Large intestine (tissue), 3 donors: ENCODE results near the gene L3MBTL4. TPM values are rescaled to one million over a fixed set of nuclear protein-coding genes. Genes with fewer than 3 reads are reported as not detected.

ENCODE experiments used
- DNase-seq, 2 donors: peaks; one replicate each; pipeline versions ENCODE4 v3.0.0 to v3.0.0-alpha.2; 2013
- H3K27ac ChIP-seq: one replicate; pipeline ENCODE4 v1.5.1; 2013; ENCODE audit warnings: low read length
- H3K27me3 ChIP-seq: 2 replicates; pipeline ENCODE4 v1.6.1; 2013; ENCODE audit warnings: low read length; ENCODE audit not compliant: control insufficient read depth, insufficient read depth
- H3K36me3 ChIP-seq: 2 replicates; pipeline ENCODE4 v1.6.1; 2013; ENCODE audit warnings: low read length; ENCODE audit not compliant: control insufficient read depth, insufficient read depth
- H3K4me1 ChIP-seq: one replicate; pipeline ENCODE4 v1.6.1; 2013; ENCODE audit warnings: low read length; ENCODE audit not compliant: control insufficient read depth, insufficient read depth
- H3K4me3 ChIP-seq: one replicate; pipeline ENCODE4 v1.5.1; 2013; ENCODE audit warnings: low read length
- H3K9me3 ChIP-seq: one replicate; pipeline ENCODE4 v1.6.1; 2013; ENCODE audit warnings: mild to moderate bottlenecking, low read depth, low read length, moderate library complexity; ENCODE audit not compliant: control insufficient read depth
- WGBS: methylation state at CpG from one replicate; pipeline ENCODE4 v1.1.5; 2013; ENCODE audit warnings: low lambda C conversion rate; ENCODE audit not compliant: insufficient coverage; 5-methylcytosine and 5-hydroxymethylcytosine counted together
- polyA plus RNA-seq: library from polyadenylated mRNA; unstranded; fragments of 120-200 nt; gene quantifications from one replicate; pipeline ENCODE4 v1.2.1, GENCODE V29; 2013

Gene L3MBTL4
- polyA plus RNA-seq, 1 donor = 4.0 TPM

DNA sequence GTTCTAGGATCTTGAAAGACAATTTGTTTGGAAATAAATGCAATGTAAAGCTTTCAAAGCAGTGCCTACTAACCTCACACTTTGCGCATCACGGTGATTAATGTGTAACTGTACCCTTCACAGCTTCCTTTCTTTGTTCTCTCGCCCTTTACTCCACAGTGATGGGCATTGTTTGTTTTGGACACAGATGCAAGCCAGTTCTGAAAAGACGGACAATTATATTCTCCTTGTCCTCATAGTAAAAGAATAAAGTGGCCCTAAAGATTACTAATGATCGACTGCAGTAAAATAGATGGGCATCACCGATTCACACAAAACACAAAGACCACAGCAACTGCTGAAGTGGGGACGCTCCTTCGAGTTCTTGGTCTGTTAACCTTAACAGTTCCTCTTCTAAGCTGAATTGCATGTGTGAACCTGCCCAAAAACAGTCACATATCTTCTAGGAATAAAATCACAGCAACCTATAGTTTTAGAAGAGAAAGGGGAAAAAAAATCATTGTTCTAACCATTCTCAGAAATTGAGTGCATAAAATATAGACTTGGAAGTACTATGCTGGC, 7.7 kb downstream of the L3MBTL4 start:
- Histone ChIP-seq H3K4me1 (peaks cover 4% of the 10 kb centered on the region), H3K36me3 (no peaks in the 10 kb centered on the region), H3K9me3 (no peaks in the 10 kb centered on the region), H3K27ac (no peak overlapping the region), H3K4me3 (no peak overlapping the region), H3K27me3 (no peaks in the 10 kb centered on the region)
- DNase-seq = no peak
- WGBS = no CpG with 5 or more reads among the region's 8 CpGs

DNA sequence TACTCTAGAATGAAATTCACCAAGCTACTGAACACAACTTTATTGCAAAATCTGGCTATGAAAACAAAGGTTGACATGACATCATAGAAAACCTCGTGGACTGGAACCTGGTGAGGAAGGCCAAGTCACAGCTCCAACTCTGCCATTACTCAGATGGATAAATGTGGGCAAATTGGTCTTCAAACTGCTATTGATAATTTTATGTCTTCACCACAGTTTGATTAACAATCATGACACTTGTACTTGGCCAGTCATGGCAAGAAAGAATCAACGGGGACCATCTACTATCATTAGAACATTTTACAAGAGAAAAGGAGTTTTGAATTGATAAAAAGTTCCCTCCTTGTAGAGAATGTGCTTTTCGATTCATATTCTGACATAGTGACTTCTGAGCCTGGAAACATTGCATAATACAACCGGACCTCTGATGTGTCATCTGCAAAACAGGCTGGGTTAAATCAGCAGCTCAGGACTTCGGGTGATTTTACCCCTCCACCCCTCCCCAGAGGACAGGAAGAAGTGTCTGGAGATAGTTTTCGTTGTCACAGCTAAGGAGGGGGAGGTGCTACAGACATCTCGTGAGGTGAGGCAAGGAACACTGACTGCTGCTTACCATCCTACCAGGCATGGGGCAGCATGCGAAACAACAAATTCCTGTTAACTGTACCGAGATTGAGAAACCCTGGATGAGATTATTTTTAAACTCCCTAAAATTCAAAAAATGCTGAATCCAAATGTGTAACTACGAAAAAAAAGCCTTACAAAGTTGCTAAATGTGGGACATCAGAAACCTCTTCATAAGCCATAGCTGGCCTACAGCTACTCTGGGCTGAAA, 8.4 kb downstream of the L3MBTL4 start:
- DNase-seq = no peak
- Histone ChIP-seq H3K4me3 (no peak overlapping the region), H3K27ac (no peak overlapping the region), H3K27me3 (no peaks in the 10 kb centered on the region), H3K36me3 (no peaks in the 10 kb centered on the region), H3K4me1 (peaks cover 4% of the 10 kb centered on the region), H3K9me3 (no peaks in the 10 kb centered on the region)
- WGBS = 90% methylated on average over 2 of the region's 10 CpGs

DNA sequence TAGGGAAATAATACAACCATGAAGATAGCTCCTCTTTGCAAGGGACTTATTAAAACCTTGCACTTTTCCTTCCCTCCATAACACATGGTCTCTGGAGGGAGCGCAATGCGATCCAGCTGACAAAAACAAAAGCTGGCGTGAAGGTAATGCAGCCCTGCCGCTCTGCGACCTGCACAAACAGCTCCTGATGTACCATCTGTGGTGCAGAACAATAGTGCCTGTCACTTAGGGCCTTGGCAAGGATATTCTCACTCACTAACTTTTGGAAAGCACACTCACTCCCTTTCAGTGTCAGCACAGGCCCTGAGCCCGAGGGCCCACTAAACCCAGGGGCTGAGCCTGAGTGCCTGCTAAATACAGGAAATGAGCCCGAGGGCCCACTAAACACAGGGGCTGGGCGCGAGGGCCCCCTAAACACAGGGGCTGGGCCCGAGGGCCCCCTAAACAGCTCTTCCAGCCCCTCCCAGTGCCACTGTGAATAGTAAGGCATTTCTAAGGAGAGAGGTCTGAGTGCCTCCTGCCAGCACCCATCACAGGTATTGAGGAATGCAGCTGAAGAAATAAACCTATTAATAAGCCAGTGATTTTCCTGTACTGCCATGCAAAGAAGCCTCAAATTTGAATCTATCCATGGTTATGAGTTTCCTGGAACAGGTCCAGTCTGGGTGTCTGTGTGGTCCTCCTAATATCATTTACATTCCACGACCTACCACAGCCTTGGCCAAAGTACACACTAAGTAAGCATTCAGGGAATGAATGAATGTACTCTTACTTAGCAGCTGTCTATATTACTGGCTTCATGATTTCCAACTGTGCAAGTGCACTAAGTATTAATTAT, 9.3 kb downstream of the L3MBTL4 start:
- peak in 1 of 2 donors; percentile 17 for DNase-seq
- peaks cover 4% of the 10 kb centered on the region for H3K4me1 ChIP-seq
- no CpG with 5 or more reads among the region's 11 CpGs for WGBS

DNA sequence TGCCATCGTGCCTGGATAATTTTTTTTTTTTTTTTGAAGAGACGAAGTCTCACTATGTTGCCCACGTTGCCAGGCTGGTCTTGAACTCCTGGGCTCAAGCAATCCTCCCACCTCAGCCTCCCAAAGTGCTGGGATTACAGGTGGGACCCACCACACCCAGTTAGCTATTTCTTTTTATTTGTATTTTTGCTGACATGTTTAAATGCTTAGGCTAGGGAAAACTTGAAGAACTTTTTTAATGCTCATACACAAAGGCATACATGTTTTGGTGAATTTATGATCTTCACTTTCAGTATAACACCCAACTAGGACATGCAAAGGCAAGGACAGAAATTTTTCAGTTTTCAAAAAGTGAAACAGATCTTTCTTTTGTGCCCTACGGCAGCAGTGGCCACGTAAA, 9.9 kb downstream of the L3MBTL4 start:
- H3K36me3 ChIP-seq = no peaks in the 10 kb centered on the region

More for the DNA sequence above, 9.3 kb downstream of the L3MBTL4 start:
- H3K27me3 ChIP-seq = no peaks in the 10 kb centered on the region
- no peak overlapping the region for H3K4me3 ChIP-seq
- H3K27ac ChIP-seq = no peak overlapping the region
- no peaks in the 10 kb centered on the region for H3K9me3 ChIP-seq
- H3K36me3 ChIP-seq = no peaks in the 10 kb centered on the region

DNA sequence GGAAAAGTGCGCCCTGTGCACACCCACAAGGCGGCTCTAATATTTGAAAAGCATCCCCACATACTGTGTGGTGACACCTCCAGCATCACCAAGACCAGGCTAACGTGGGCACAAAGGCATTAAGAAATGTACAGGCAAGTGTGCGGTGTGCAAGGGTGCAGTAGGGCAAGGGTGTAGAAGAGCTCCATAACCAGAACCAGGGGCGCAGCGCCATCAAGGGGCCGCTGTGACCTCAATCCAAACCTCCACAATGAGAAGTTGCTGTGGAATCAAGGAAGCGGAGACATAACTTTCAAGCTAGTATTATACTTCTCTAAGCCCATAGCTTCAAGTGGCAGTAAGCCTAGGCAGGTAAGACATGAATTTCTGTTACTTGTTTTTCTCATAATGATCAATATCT, 13.0 kb downstream of the L3MBTL4 start:
- peak in 1 of 2 donors; percentile 10 for DNase-seq
- no peaks in the 10 kb centered on the region for H3K9me3 ChIP-seq
- no peak overlapping the region for H3K4me3 ChIP-seq
- peaks cover 4% of the 10 kb centered on the region for H3K4me1 ChIP-seq
- H3K36me3 ChIP-seq = no peaks in the 10 kb centered on the region
- H3K27ac ChIP-seq = no peak overlapping the region
- H3K27me3 ChIP-seq = no peaks in the 10 kb centered on the region
- 90% methylated on average over 2 of the region's 8 CpGs for WGBS

More for the DNA sequence above, 9.9 kb downstream of the L3MBTL4 start:
- H3K27me3 ChIP-seq = no peaks in the 10 kb centered on the region
- H3K9me3 ChIP-seq = no peaks in the 10 kb centered on the region
- no peak for DNase-seq
- no peak overlapping the region for H3K4me3 ChIP-seq
- peaks cover 4% of the 10 kb centered on the region for H3K4me1 ChIP-seq
- H3K27ac ChIP-seq = no peak overlapping the region
- WGBS = 86% methylated on average over 2 of the region's 5 CpGs

DNA sequence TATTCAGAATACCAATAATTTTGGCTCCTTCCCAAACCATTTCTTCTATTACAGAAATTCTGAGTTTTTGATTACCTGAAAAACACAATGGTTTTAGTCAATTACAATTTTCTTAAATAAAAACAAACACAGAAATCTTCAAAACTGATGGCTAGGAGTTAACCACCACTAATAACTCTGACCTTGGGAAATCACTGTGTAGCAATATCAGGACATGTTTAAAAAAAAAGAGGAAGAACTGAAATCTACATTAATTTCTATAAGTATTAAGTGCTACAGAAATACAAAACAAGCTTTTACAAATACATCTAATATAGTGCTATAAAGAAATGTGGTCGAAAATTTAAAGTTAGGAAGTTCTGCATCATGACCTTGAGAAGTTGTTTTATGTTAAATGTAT, 14.9 kb downstream of the L3MBTL4 start:
- DNase-seq = no peak
- Histone ChIP-seq H3K36me3 (no peaks in the 10 kb centered on the region), H3K4me1 (no peaks in the 10 kb centered on the region), H3K27ac (no peak overlapping the region), H3K9me3 (no peaks in the 10 kb centered on the region), H3K27me3 (no peaks in the 10 kb centered on the region), H3K4me3 (no peak overlapping the region)
- 100% methylated on average over 1 of the region's 1 CpG for WGBS

DNA sequence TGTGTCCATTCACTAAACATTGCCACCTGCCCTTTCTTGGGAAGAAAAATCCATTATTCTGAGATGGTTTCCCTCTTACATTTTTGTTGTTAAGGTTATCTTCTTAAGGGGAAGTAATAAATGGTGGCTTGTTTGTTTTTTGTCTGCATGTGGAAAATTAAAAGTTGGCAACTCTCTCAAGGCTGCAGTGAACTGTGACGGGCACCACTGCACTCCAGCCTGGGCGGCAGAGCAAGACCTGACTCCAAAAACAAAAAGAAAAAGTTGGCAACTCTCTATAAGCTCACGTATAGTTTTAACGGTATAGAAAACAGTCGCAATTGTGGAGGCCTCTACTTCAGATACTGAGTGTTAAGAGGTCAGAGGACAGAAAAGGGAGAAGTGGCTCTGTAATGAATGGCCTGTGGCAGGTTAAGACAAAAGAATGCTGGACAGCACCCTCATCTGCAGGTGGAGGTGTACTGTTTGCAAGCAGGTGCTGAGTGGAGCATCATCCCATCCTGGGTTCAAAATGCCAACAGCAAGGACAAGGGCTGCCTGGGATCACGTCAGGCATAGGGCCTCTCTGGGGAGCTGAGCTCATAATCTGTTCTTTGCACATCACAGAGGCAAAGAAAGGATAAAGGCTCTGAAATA, 16.7 kb downstream of the L3MBTL4 start:
- Histone ChIP-seq H3K4me3 (no peak overlapping the region), H3K36me3 (no peaks in the 10 kb centered on the region), H3K4me1 (no peaks in the 10 kb centered on the region), H3K9me3 (no peaks in the 10 kb centered on the region), H3K27me3 (no peaks in the 10 kb centered on the region), H3K27ac (no peak overlapping the region)
- no peak for DNase-seq
- 94% methylated on average over 3 of the region's 6 CpGs for WGBS

DNA sequence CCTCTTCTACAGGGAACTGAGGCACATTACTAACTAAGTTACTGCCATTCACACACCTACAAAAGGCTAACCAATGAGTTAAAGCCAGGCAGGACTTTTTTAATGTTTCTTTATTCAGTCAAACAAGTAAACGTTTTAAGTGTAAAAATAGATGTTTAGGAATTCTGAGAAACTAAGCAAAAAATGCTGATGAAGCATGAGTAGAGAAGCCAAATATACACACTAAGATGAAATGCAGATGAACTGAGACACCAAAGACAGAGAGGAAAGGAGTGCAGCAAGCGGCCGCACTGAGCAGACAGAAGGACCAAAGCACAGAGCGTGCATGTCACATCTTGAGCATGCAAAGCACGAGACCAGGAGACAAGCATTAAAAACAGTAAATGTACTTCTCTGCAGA, 17.9 kb downstream of the L3MBTL4 start:
- Histone ChIP-seq H3K36me3 (no peaks in the 10 kb centered on the region), H3K27me3 (no peaks in the 10 kb centered on the region), H3K9me3 (no peaks in the 10 kb centered on the region), H3K27ac (no peak overlapping the region), H3K4me1 (no peaks in the 10 kb centered on the region), H3K4me3 (no peak overlapping the region)
- no peak for DNase-seq
- 67% methylated on average over 1 of the region's 5 CpGs for WGBS

DNA sequence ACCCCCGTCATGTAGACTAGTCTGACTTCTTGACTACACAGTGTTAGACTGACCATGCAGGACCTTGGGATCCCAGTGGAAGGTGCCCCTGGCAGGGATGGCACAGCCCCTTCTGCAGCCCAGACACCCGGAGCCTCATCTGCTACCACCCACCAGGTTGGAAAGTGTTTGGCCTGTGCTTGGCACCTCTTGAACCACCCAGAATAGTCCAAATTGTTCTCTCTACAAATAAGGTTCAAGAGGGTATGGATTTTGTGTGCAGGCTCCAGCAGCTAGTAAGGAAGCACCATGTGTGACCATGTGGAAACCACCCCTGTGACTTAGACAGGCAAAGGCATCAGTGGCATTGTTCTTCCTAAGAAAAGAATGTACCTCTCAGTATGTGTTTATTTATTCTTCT, 18.4 kb downstream of the L3MBTL4 start:
- WGBS = no CpG with 5 or more reads among the region's 2 CpGs
- H3K27me3 ChIP-seq = no peaks in the 10 kb centered on the region
- no peaks in the 10 kb centered on the region for H3K36me3 ChIP-seq

DNA sequence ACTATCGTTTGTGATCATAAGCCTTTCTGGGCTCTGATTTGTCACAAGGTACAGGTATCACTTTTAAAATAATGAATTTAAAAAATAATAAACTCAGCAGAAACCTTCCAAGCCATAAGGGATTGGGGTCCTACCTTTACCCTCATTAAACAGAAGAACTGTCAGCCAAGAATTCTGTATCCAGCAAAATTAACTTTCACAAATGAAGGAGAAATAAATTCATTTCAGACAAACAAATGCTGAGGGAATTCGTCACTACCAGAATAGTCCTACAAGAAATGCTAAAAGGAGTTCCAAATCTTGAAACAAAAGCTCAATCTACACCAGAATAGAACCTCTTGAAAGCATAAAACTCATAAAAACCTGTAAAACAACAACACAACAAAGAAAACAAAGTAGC, 25.7 kb downstream of the L3MBTL4 start:
- Histone ChIP-seq H3K36me3 (no peaks in the 10 kb centered on the region), H3K4me1 (no peaks in the 10 kb centered on the region), H3K27me3 (no peaks in the 10 kb centered on the region), H3K4me3 (no peak overlapping the region), H3K9me3 (peaks cover 5% of the 10 kb centered on the region), H3K27ac (no peak overlapping the region)
- no peak for DNase-seq
- no CpG with 5 or more reads among the region's 2 CpGs for WGBS

More for the DNA sequence above, 18.4 kb downstream of the L3MBTL4 start:
- Histone ChIP-seq H3K27ac (no peak overlapping the region), H3K9me3 (no peaks in the 10 kb centered on the region), H3K4me3 (no peak overlapping the region), H3K4me1 (no peaks in the 10 kb centered on the region)
- no peak for DNase-seq
